Measurements from ENCODE around the gene FGD6. TPM values are rescaled to one million over a fixed set of nuclear protein-coding genes. Genes with fewer than 3 reads are reported as not detected.

The FGD6 gene
- total RNA-seq, 1 experiment from 2014 or later, result 18.2 TPM

GRCh38 chr12:95072900-95073697, 144.2 kb downstream of the FGD6 start, which contains the start of gene NR2C1:
Gene NR2C1 (minus strand): TSS chr12:95073618. CDS start chr12:95067384, 6,234 bp downstream.
- BruUV-seq (replicated peaks), result no TSS peak
- no peaks in the 10 kb centered on the region for H3K9me2 ChIP-seq (ENCODE audit: insufficient read depth)
- TF ChIP-seq ELF1 (IDR thresholded peaks at IDR 0.05; ENCODE audit: borderline replicate concordance, low read depth) (no peak), RAD21 (IDR thresholded peaks at IDR 0.05; ENCODE audit: low read depth) (0 out of 2 replicates have a peak, but pooled peaks have one; percentile 8), TCF7L2 (IDR thresholded peaks at IDR 0.05; ENCODE audit: borderline replicate concordance, extremely low read depth, insufficient read depth, insufficient read length) (no peak), SIN3A (IDR thresholded peaks at IDR 0.05; ENCODE audit: low read depth) (peak; percentile 56; the same call in 1 of the 2 replicates), ATF3 (IDR thresholded peaks at IDR 0.05) (no peak), ZBTB33 (IDR thresholded peaks at IDR 0.05; ENCODE audit: extremely low read depth, insufficient replicate concordance, low read length) (no peak), YY1 (IDR thresholded peaks at IDR 0.05; ENCODE audit: extremely low read depth, insufficient replicate concordance, low read depth, low read length) (peak; percentile 53), SRF (IDR thresholded peaks at IDR 0.05; ENCODE audit: low read depth) (no peak), JUND (IDR thresholded peaks at IDR 0.05) (no peak), EZH2 (IDR thresholded peaks at IDR 0.05) (no peak), CTCF (IDR thresholded peaks at IDR 0.05 in 2 of 3, conservative IDR thresholded peaks at IDR 0.05 in 1 of 3; ENCODE audit: borderline replicate concordance in 1 of 3, insufficient read depth in 1 of 3, low read depth in 2 of 3, low read length in 2 of 3) (peak in 1 of 3 experiments; percentile 60; a peak in 1 of 6 replicates), FOSL1 (IDR thresholded peaks at IDR 0.05; ENCODE audit: low read depth) (no peak), POLR2AphosphoS5 (IDR thresholded peaks at IDR 0.05; ENCODE audit: low read depth, low read length) (peak; percentile 67), EZH2phosphoT487 (IDR thresholded peaks at IDR 0.05; ENCODE audit: borderline replicate concordance) (no peak), SP1 (IDR thresholded peaks at IDR 0.05; ENCODE audit: low read depth) (0 out of 2 replicates have a peak, but pooled peaks have one; percentile 35), ZNF274 (IDR thresholded peaks at IDR 0.05; ENCODE audit: low read depth, low read length) (no peak), MAX (IDR thresholded peaks at IDR 0.05) (no peak), CBX3 (IDR thresholded peaks at IDR 0.05; ENCODE audit: low read depth) (no peak), CEBPB (IDR thresholded peaks at IDR 0.05; ENCODE audit: low read depth) (no peak), POLR2A (IDR thresholded peaks at IDR 0.05; ENCODE audit: borderline replicate concordance, extremely low read depth, insufficient read depth, insufficient read length) (peak; percentile 52), ZFX (IDR thresholded peaks at IDR 0.05) (peak; percentile 74; the same call in 1 of the 2 replicates)

More at GRCh38 chr12:95072900-95073697, 144.2 kb downstream of the FGD6 start, which contains the start of gene NR2C1:
- intact Hi-C loops (cut with micrococcal nuclease), result loop anchor here (1.0 kb wide), 1 partner anchor 144 kb away; the partner anchor contains the start of genes FGD6 and VEZT
- RAD21 ChIA-PET (ENCODE audit: low non-redundant PET in 1 of 2, low total read pairs in 2 of 2, uncharacterized antibody in 2 of 2, unreplicated experiment in 2 of 2), result interaction anchor here (0.6 to 0.7 kb wide), 2 partner anchors 262 to 950 kb away, joined by 3 to 4 read pairs; no protein-coding TSS in a partner anchor
- Histone ChIP-seq H4K20me1 (ENCODE audit: insufficient read depth) (no peaks in the 10 kb centered on the region), H3K79me2 (ENCODE audit: insufficient read depth, low read length) (peaks cover 52% of the 10 kb centered on the region), H3K27ac (ENCODE audit: low read depth, low read length) (peak within 1 kb of the TSS; percentile 73), H3K9ac (ENCODE audit: low read length) (peak within 1 kb of the TSS; percentile 87), H3K4me3 (replicated peaks in 1 of 2; ENCODE audit: low read depth in 1 of 2, low read length in 2 of 2) (peak within 1 kb of the TSS; percentile 87 to 96), H3K9me3 (ENCODE audit: control insufficient read depth in 1 of 2, insufficient read depth in 1 of 2, low read depth in 1 of 2, low read length in 2 of 2) (no peaks in the 10 kb centered on the region), H3K4me2 (ENCODE audit: low read length) (peak within 1 kb of the TSS; percentile 96), H2AFZ (ENCODE audit: low read depth, low read length, poor library complexity, severe bottlenecking) (peak within 1 kb of the TSS; percentile 64), H3K36me3 (ENCODE audit: control insufficient read depth in 1 of 2, insufficient read depth in 2 of 2, low read length in 2 of 2) (no peaks in the 10 kb centered on the region), H3K27me3 (ENCODE audit: insufficient read depth, low read length) (no peaks in the 10 kb centered on the region), H3K4me1 (ENCODE audit: control insufficient read depth in 1 of 2, insufficient read depth in 2 of 2, low read length in 2 of 2) (peaks cover 0 to 14% of the 10 kb centered on the region in 2 experiments; a peak in 2 of 4 replicates)
- CTCF ChIA-PET, result interaction anchor here (0.9 to 1.5 kb wide), 12 partner anchors 8 to 502 kb away, joined by 3 to 5 read pairs (median 3); partner anchors contain the start of genes FGD6 and VEZT
- POLR2A ChIA-PET, result interaction anchor here (0.8 kb wide), 1 partner anchor 70 kb away, joined by 3 read pairs; the partner anchor contains the start of gene NDUFA12
- DNase-seq (ENCODE audit: low read depth, low spot score), result peak; percentile 91
- peak; percentile 97 for ATAC-seq
